ENCODE data around the gene CCDC68. TPM values are rescaled to one million over a fixed set of nuclear protein-coding genes. Genes with fewer than 3 reads are reported as not detected.

Gene CCDC68
- total RNA-seq, 2 donors from 2014 or later = not detected

GRCh38 chr18:54900290-54900689 is 59.0 kb downstream of the CCDC68 start:
- no peak for DNase-seq

GRCh38 chr18:54899500-54899899 is 59.8 kb downstream of the CCDC68 start:
- Mint-ChIP-seq H3K4me1 (ENCODE audit: low read depth) (no peaks in the 10 kb centered on the region), H3K27ac (peak overlapping the region; percentile 21), H3K36me3 (ENCODE audit: insufficient read depth in 2 of 2) (no peaks in the 10 kb centered on the region), H3K4me3 (no peak overlapping the region), H3K9me3 (peaks cover 0 to 3% of the 10 kb centered on the region in 2 donors), H3K27me3 (ENCODE audit: low read depth) (peaks cover 6% of the 10 kb centered on the region)
- ATAC-seq (replicated peaks in 1 of 2) (no peak), DNase-seq (no peak)

More at GRCh38 chr18:54900290-54900689, 59.0 kb downstream of the CCDC68 start:
- Mint-ChIP-seq H3K27ac (no peak overlapping the region), H3K9me3 (peaks cover 0 to 3% of the 10 kb centered on the region in 2 donors), H3K4me1 (ENCODE audit: low read depth) (no peaks in the 10 kb centered on the region), H3K27me3 (ENCODE audit: low read depth) (peaks cover 6% of the 10 kb centered on the region), H3K4me3 (no peak overlapping the region), H3K36me3 (ENCODE audit: insufficient read depth in 2 of 2) (no peaks in the 10 kb centered on the region)
- no peak for ATAC-seq (replicated peaks in 1 of 2)

- no peak for DNase-seq
- Mint-ChIP-seq H3K36me3 (ENCODE audit: insufficient read depth in 2 of 2) (no peaks in the 10 kb centered on the region), H3K4me3 (no peak overlapping the region), H3K27me3 (ENCODE audit: low read depth) (no peaks in the 10 kb centered on the region), H3K27ac (no peak overlapping the region), H3K4me1 (ENCODE audit: low read depth) (no peaks in the 10 kb centered on the region), H3K9me3 (no peaks in the 10 kb centered on the region)
- ATAC-seq (replicated peaks in 1 of 2) = no peak
Observed at GRCh38 chr18:54888933-54889332, 70.3 kb downstream of the CCDC68 start.

GRCh38 chr18:54888378-54888777 is 70.9 kb downstream of the CCDC68 start:
- no peaks in the 10 kb centered on the region for H3K36me3 Mint-ChIP-seq (ENCODE audit: insufficient read depth in 2 of 2)
- H3K27me3 Mint-ChIP-seq (ENCODE audit: low read depth) = no peaks in the 10 kb centered on the region
- DNase-seq = no peak
- no peak overlapping the region for H3K4me3 Mint-ChIP-seq
- no peak for ATAC-seq (replicated peaks in 1 of 2)
- H3K27ac Mint-ChIP-seq = no peak overlapping the region
- no peaks in the 10 kb centered on the region for H3K4me1 Mint-ChIP-seq (ENCODE audit: low read depth)
- H3K9me3 Mint-ChIP-seq = no peaks in the 10 kb centered on the region

- Mint-ChIP-seq H3K4me1 (ENCODE audit: low read depth) (no peaks in the 10 kb centered on the region), H3K9me3 (no peaks in the 10 kb centered on the region), H3K4me3 (no peak overlapping the region), H3K27me3 (ENCODE audit: low read depth) (peaks cover 5% of the 10 kb centered on the region), H3K36me3 (ENCODE audit: insufficient read depth in 2 of 2) (no peaks in the 10 kb centered on the region), H3K27ac (no peak overlapping the region)
- DNase-seq (no peak), ATAC-seq (replicated peaks in 1 of 2) (no peak)
Observed at GRCh38 chr18:54883816-54884604, 75.3 kb downstream of the CCDC68 start.

- DNase-seq (no peak), ATAC-seq (replicated peaks in 1 of 2) (no peak)
- H3K4me3 Mint-ChIP-seq = no peak overlapping the region
- no peaks in the 10 kb centered on the region for H3K9me3 Mint-ChIP-seq
- peaks cover 5% of the 10 kb centered on the region for H3K27me3 Mint-ChIP-seq (ENCODE audit: low read depth)
- H3K27ac Mint-ChIP-seq = no peak overlapping the region
- no peaks in the 10 kb centered on the region for H3K36me3 Mint-ChIP-seq (ENCODE audit: insufficient read depth in 2 of 2)
- H3K4me1 Mint-ChIP-seq (ENCODE audit: low read depth) = no peaks in the 10 kb centered on the region
Observed at GRCh38 chr18:54882318-54882717, 76.9 kb downstream of the CCDC68 start.

- H3K36me3 Mint-ChIP-seq (ENCODE audit: insufficient read depth in 2 of 2) = no peaks in the 10 kb centered on the region
- DNase-seq = no peak
- ATAC-seq (replicated peaks in 1 of 2) = no peak
- peaks cover 5% of the 10 kb centered on the region for H3K27me3 Mint-ChIP-seq (ENCODE audit: low read depth)
- no peaks in the 10 kb centered on the region for H3K4me1 Mint-ChIP-seq (ENCODE audit: low read depth)
- H3K4me3 Mint-ChIP-seq = no peak overlapping the region
- H3K27ac Mint-ChIP-seq = no peak overlapping the region
- H3K9me3 Mint-ChIP-seq = no peaks in the 10 kb centered on the region
Observed at GRCh38 chr18:54881229-54881768, 78.0 kb downstream of the CCDC68 start.

- Mint-ChIP-seq H3K9me3 (no peaks in the 10 kb centered on the region), H3K27me3 (ENCODE audit: low read depth) (peaks cover 5% of the 10 kb centered on the region), H3K4me3 (no peak overlapping the region), H3K36me3 (ENCODE audit: insufficient read depth in 2 of 2) (no peaks in the 10 kb centered on the region), H3K4me1 (ENCODE audit: low read depth) (no peaks in the 10 kb centered on the region), H3K27ac (no peak overlapping the region)
- no peak for DNase-seq
- ATAC-seq (replicated peaks in 1 of 2) = no peak
Observed at GRCh38 chr18:54880395-54881105, 78.7 kb downstream of the CCDC68 start.

- DNase-seq = no peak
- Mint-ChIP-seq H3K4me3 (no peak overlapping the region), H3K36me3 (ENCODE audit: insufficient read depth in 2 of 2) (no peaks in the 10 kb centered on the region), H3K9me3 (no peaks in the 10 kb centered on the region), H3K4me1 (ENCODE audit: low read depth) (no peaks in the 10 kb centered on the region), H3K27me3 (ENCODE audit: low read depth) (peaks cover 5% of the 10 kb centered on the region), H3K27ac (no peak overlapping the region)
- ATAC-seq (replicated peaks in 1 of 2) = no peak
Observed at GRCh38 chr18:54879691-54880090, 79.6 kb downstream of the CCDC68 start.

GRCh38 chr18:54878659-54879358 is 80.5 kb downstream of the CCDC68 start:
- Mint-ChIP-seq H3K4me3 (no peak overlapping the region), H3K27me3 (ENCODE audit: low read depth) (peaks cover 5% of the 10 kb centered on the region), H3K27ac (no peak overlapping the region), H3K36me3 (ENCODE audit: insufficient read depth in 2 of 2) (no peaks in the 10 kb centered on the region), H3K9me3 (no peaks in the 10 kb centered on the region), H3K4me1 (ENCODE audit: low read depth) (no peaks in the 10 kb centered on the region)
- ATAC-seq (replicated peaks in 1 of 2) (no peak), DNase-seq (no peak)

- no peak for ATAC-seq (replicated peaks in 1 of 2)
Observed at GRCh38 chr18:54878159-54878622, 81.1 kb downstream of the CCDC68 start.

GRCh38 chr18:54877076-54877475 is 82.2 kb downstream of the CCDC68 start:
- H3K4me1 Mint-ChIP-seq (ENCODE audit: low read depth) = no peaks in the 10 kb centered on the region
- no peak overlapping the region for H3K27ac Mint-ChIP-seq
- H3K4me3 Mint-ChIP-seq = no peak overlapping the region
- H3K9me3 Mint-ChIP-seq = no peaks in the 10 kb centered on the region
- ATAC-seq (replicated peaks in 1 of 2) (no peak), DNase-seq (no peak)
- H3K36me3 Mint-ChIP-seq (ENCODE audit: insufficient read depth in 2 of 2) = no peaks in the 10 kb centered on the region
- no peaks in the 10 kb centered on the region for H3K27me3 Mint-ChIP-seq (ENCODE audit: low read depth)

More at GRCh38 chr18:54878159-54878622, 81.1 kb downstream of the CCDC68 start:
- H3K36me3 Mint-ChIP-seq (ENCODE audit: insufficient read depth in 2 of 2) = no peaks in the 10 kb centered on the region
- no peak for DNase-seq
- no peaks in the 10 kb centered on the region for H3K9me3 Mint-ChIP-seq
- H3K4me1 Mint-ChIP-seq (ENCODE audit: low read depth) = no peaks in the 10 kb centered on the region
- H3K27me3 Mint-ChIP-seq (ENCODE audit: low read depth) = peaks cover 5% of the 10 kb centered on the region
- no peak overlapping the region for H3K4me3 Mint-ChIP-seq
- H3K27ac Mint-ChIP-seq = no peak overlapping the region

- no peaks in the 10 kb centered on the region for H3K9me3 Mint-ChIP-seq
- H3K4me1 Mint-ChIP-seq (ENCODE audit: low read depth) = no peaks in the 10 kb centered on the region
- H3K27ac Mint-ChIP-seq = no peak overlapping the region
- H3K27me3 Mint-ChIP-seq (ENCODE audit: low read depth) = no peaks in the 10 kb centered on the region
- ATAC-seq (replicated peaks in 1 of 2) (no peak), DNase-seq (no peak)
- no peaks in the 10 kb centered on the region for H3K36me3 Mint-ChIP-seq (ENCODE audit: insufficient read depth in 2 of 2)
- H3K4me3 Mint-ChIP-seq = no peak overlapping the region
Observed at GRCh38 chr18:54875063-54875462, 84.2 kb downstream of the CCDC68 start.
